ENCODE measurements around the gene TEX10. TPM values are rescaled to one million over a fixed set of nuclear protein-coding genes. Genes with fewer than 3 reads are reported as not detected.

TEX10 gene
- total RNA-seq, 1 experiment from 2014 or later = 31.1 TPM

- ChIA-PET POLR2A (no interaction called here), CTCF (interaction anchor here (0.7 kb wide), 1 partner anchor 23 kb away, joined by 5 read pairs; no protein-coding TSS in a partner anchor)
- Mint-ChIP-seq H3K4me1 (ENCODE audit: low read depth, unreplicated experiment) (no peaks in the 10 kb centered on the region), H3K36me3 (ENCODE audit: insufficient read depth, unreplicated experiment) (peaks cover 79% of the 10 kb centered on the region), H3K27ac (ENCODE audit: unreplicated experiment) (no peak overlapping the region), H3K27me3 (ENCODE audit: insufficient read depth, unreplicated experiment) (no peaks in the 10 kb centered on the region), H3K9me3 (ENCODE audit: unreplicated experiment) (no peaks in the 10 kb centered on the region), H3K4me3 (ENCODE audit: unreplicated experiment) (no peak overlapping the region)
- TF ChIP-seq, protein P1, sequence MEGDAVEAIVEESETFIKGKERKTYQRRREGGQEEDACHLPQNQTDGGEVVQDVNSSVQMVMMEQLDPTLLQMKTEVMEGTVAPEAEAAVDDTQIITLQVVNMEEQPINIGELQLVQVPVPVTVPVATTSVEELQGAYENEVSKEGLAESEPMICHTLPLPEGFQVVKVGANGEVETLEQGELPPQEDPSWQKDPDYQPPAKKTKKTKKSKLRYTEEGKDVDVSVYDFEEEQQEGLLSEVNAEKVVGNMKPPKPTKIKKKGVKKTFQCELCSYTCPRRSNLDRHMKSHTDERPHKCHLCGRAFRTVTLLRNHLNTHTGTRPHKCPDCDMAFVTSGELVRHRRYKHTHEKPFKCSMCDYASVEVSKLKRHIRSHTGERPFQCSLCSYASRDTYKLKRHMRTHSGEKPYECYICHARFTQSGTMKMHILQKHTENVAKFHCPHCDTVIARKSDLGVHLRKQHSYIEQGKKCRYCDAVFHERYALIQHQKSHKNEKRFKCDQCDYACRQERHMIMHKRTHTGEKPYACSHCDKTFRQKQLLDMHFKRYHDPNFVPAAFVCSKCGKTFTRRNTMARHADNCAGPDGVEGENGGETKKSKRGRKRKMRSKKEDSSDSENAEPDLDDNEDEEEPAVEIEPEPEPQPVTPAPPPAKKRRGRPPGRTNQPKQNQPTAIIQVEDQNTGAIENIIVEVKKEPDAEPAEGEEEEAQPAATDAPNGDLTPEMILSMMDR (IDR thresholded peaks at IDR 0.05; ENCODE audit: insufficient read depth in 1 of 2, low read depth in 1 of 2, low read length in 1 of 2, severe bottlenecking in 1 of 2, unreplicated experiment in 1 of 2) = no peak
- DNase-seq = no peak
- H3K36me3 ChIP-seq (ENCODE audit: control insufficient read depth, insufficient read depth, low read length) = peaks cover 1% of the 10 kb centered on the region; the same call in 1 of the 2 replicates
- no TSS peak for BruUV-seq (replicated peaks)
- H3K9me3 ChIP-seq = no peaks in the 10 kb centered on the region
- no peak overlapping the region for H3K4me3 ChIP-seq (ENCODE audit: low read depth, low read length)
- H3K27me3 ChIP-seq (replicated peaks; ENCODE audit: control insufficient read depth, insufficient read depth, low read length) = no peaks in the 10 kb centered on the region
- H3K4me1 ChIP-seq = peaks cover 11% of the 10 kb centered on the region; the same call in 1 of the 2 replicates
- intact Hi-C loops (cut with micrococcal nuclease; ENCODE audit: unreplicated experiment) = no loop called here
Observed at GRCh38 chr9:100298378-100298777, 54.4 kb downstream of the TEX10 start.

- Mint-ChIP-seq H3K9me3 (ENCODE audit: unreplicated experiment) (no peaks in the 10 kb centered on the region), H3K27me3 (ENCODE audit: insufficient read depth, unreplicated experiment) (no peaks in the 10 kb centered on the region), H3K4me1 (ENCODE audit: low read depth, unreplicated experiment) (no peaks in the 10 kb centered on the region), H3K27ac (ENCODE audit: unreplicated experiment) (no peak overlapping the region), H3K4me3 (ENCODE audit: unreplicated experiment) (no peak overlapping the region), H3K36me3 (ENCODE audit: insufficient read depth, unreplicated experiment) (peaks cover 73% of the 10 kb centered on the region)
- intact Hi-C loops (cut with micrococcal nuclease; ENCODE audit: unreplicated experiment) = no loop called here
- TF ChIP-seq, protein P1 (IDR thresholded peaks at IDR 0.05; ENCODE audit: insufficient read depth in 1 of 2, low read depth in 1 of 2, low read length in 1 of 2, severe bottlenecking in 1 of 2, unreplicated experiment in 1 of 2) = no peak
- DNase-seq = no peak
- H3K4me3 ChIP-seq (ENCODE audit: low read depth, low read length) = no peak overlapping the region
- ChIA-PET POLR2A (no interaction called here), CTCF (no interaction called here)
- H3K27me3 ChIP-seq (replicated peaks; ENCODE audit: control insufficient read depth, insufficient read depth, low read length) = no peaks in the 10 kb centered on the region
- peaks cover 11% of the 10 kb centered on the region; the same call in 1 of the 2 replicates for H3K4me1 ChIP-seq
- no TSS peak for BruUV-seq (replicated peaks)
- no peaks in the 10 kb centered on the region for H3K9me3 ChIP-seq
- H3K36me3 ChIP-seq (ENCODE audit: control insufficient read depth, insufficient read depth, low read length) = peaks cover 1% of the 10 kb centered on the region; the same call in 1 of the 2 replicates
Observed at GRCh38 chr9:100296407-100296806, 56.3 kb downstream of the TEX10 start.

- TF ChIP-seq, protein P1 (IDR thresholded peaks at IDR 0.05; ENCODE audit: insufficient read depth in 1 of 2, low read depth in 1 of 2, low read length in 1 of 2, severe bottlenecking in 1 of 2, unreplicated experiment in 1 of 2) = no peak
- ChIA-PET CTCF (no interaction called here), POLR2A (no interaction called here)
- Histone ChIP-seq H3K4me1 (peaks cover 11% of the 10 kb centered on the region; the same call in 1 of the 2 replicates), H3K4me3 (ENCODE audit: low read depth, low read length) (no peak overlapping the region), H3K9me3 (no peaks in the 10 kb centered on the region), H3K27me3 (replicated peaks; ENCODE audit: control insufficient read depth, insufficient read depth, low read length) (no peaks in the 10 kb centered on the region), H3K36me3 (ENCODE audit: control insufficient read depth, insufficient read depth, low read length) (peaks cover 3% of the 10 kb centered on the region; the same call in 1 of the 2 replicates)
- BruUV-seq (replicated peaks) = no TSS peak
- no peaks in the 10 kb centered on the region for H3K4me1 Mint-ChIP-seq (ENCODE audit: low read depth, unreplicated experiment)
- no peaks in the 10 kb centered on the region for H3K27me3 Mint-ChIP-seq (ENCODE audit: insufficient read depth, unreplicated experiment)
- no peak overlapping the region for H3K27ac Mint-ChIP-seq (ENCODE audit: unreplicated experiment)
- no peaks in the 10 kb centered on the region for H3K9me3 Mint-ChIP-seq (ENCODE audit: unreplicated experiment)
- peaks cover 69% of the 10 kb centered on the region for H3K36me3 Mint-ChIP-seq (ENCODE audit: insufficient read depth, unreplicated experiment)
- no peak overlapping the region for H3K4me3 Mint-ChIP-seq (ENCODE audit: unreplicated experiment)
- intact Hi-C loops (cut with micrococcal nuclease; ENCODE audit: unreplicated experiment) = no loop called here
- no peak for DNase-seq
Observed at GRCh38 chr9:100295240-100295639, 57.5 kb downstream of the TEX10 start.

All from Caco-2 (cell line).